Measurements from ENCODE around the gene CRAMP1.
"Not testable (repeated sequence)": the region's sequence is repeated elsewhere in the genome, so short reads cannot be mapped to it uniquely, and the experiment has no call there.

DNA sequence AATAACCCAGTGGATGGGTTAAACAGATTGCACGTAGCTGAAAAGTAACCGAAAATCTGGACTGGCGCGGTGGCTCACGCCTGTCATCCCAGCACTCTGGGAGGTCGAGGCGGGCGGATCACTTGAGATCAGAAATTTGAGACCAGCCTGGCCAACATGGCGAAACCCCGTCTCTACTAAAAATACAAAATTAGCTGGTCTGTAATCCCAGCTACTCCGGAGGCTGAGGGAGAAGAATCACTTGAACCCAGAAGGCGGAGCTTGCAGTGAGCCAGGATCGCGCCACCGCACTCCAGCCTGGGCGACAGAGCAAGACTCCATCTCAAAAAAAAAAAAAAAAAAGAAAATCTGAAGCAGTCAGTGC is 93.1 kb downstream of the CRAMP1 start:
- not testable (repeated sequence) for TF ChIP-seq POLR2AphosphoS5, POLR2A (IDR thresholded peaks at IDR 0.05)
- TF ChIP-seq, protein P1, sequence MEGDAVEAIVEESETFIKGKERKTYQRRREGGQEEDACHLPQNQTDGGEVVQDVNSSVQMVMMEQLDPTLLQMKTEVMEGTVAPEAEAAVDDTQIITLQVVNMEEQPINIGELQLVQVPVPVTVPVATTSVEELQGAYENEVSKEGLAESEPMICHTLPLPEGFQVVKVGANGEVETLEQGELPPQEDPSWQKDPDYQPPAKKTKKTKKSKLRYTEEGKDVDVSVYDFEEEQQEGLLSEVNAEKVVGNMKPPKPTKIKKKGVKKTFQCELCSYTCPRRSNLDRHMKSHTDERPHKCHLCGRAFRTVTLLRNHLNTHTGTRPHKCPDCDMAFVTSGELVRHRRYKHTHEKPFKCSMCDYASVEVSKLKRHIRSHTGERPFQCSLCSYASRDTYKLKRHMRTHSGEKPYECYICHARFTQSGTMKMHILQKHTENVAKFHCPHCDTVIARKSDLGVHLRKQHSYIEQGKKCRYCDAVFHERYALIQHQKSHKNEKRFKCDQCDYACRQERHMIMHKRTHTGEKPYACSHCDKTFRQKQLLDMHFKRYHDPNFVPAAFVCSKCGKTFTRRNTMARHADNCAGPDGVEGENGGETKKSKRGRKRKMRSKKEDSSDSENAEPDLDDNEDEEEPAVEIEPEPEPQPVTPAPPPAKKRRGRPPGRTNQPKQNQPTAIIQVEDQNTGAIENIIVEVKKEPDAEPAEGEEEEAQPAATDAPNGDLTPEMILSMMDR (IDR thresholded peaks at IDR 0.05 in 8 of 11, conservative IDR thresholded peaks at IDR 0.05 in 3 of 11), result not testable (repeated sequence)
